ENCODE measurements around the gene EPG5. TPM values are rescaled to one million over a fixed set of nuclear protein-coding genes. Genes with fewer than 3 reads are reported as not detected.
A peak's percentile ranks its signal among the peaks of the same experiment; 100 is the strongest.
"Not testable (repeated sequence)": the region's sequence is repeated elsewhere in the genome, so short reads cannot be mapped to it uniquely, and the experiment has no call there.

The EPG5 gene
- total RNA-seq, 1 donor: 94.8 TPM

GRCh38 chr18:45829855-45830254 is 137.3 kb downstream of the EPG5 start:
- H3K79me2 ChIP-seq (ENCODE audit: insufficient read depth, low read length): no peaks in the 10 kb centered on the region
- TF ChIP-seq CTCF (IDR thresholded peaks at IDR 0.05; ENCODE audit: extremely low read depth, low read depth, low read length): no peak
- no peak for DNase-seq (ENCODE audit: insufficient read length, low spot score, missing footprints)
- H3K27ac ChIP-seq (ENCODE audit: low read depth, low read length): no peak overlapping the region
- no peak overlapping the region for H3K4me3 ChIP-seq (ENCODE audit: insufficient read depth, low read length)
- H3K4me1 ChIP-seq (ENCODE audit: insufficient read depth, low read length): peaks cover 34% of the 10 kb centered on the region
- no peak overlapping the region for H2AFZ ChIP-seq (ENCODE audit: low read length)
- H3K9me3 ChIP-seq (ENCODE audit: low read depth, low read length): no peaks in the 10 kb centered on the region
- no peaks in the 10 kb centered on the region for H3K36me3 ChIP-seq (ENCODE audit: insufficient read depth, low read length)
- no peak overlapping the region for H3K4me2 ChIP-seq (ENCODE audit: insufficient read depth, low read length)
- no peaks in the 10 kb centered on the region for H3K27me3 ChIP-seq (ENCODE audit: insufficient read depth, low read length)
- H4K20me1 ChIP-seq (ENCODE audit: insufficient read depth, low read length): no peaks in the 10 kb centered on the region

GRCh38 chr18:45828917-45829811 is 138.0 kb downstream of the EPG5 start:
- Histone ChIP-seq H3K79me2 (ENCODE audit: insufficient read depth, low read length) (no peaks in the 10 kb centered on the region), H3K4me1 (ENCODE audit: insufficient read depth, low read length) (peaks cover 27% of the 10 kb centered on the region), H3K27ac (ENCODE audit: low read depth, low read length) (peak overlapping the region; percentile 94), H3K9me3 (ENCODE audit: low read depth, low read length) (no peaks in the 10 kb centered on the region), H3K36me3 (ENCODE audit: insufficient read depth, low read length) (no peaks in the 10 kb centered on the region), H3K27me3 (ENCODE audit: insufficient read depth, low read length) (no peaks in the 10 kb centered on the region), H4K20me1 (ENCODE audit: insufficient read depth, low read length) (no peaks in the 10 kb centered on the region), H3K4me3 (ENCODE audit: insufficient read depth, low read length) (no peak overlapping the region), H2AFZ (ENCODE audit: low read length) (peak overlapping the region; percentile 59), H3K4me2 (ENCODE audit: insufficient read depth, low read length) (no peak overlapping the region)
- no peak for DNase-seq (ENCODE audit: insufficient read length, low spot score, missing footprints)
- no peak for TF ChIP-seq CTCF (IDR thresholded peaks at IDR 0.05; ENCODE audit: extremely low read depth, low read depth, low read length)

- not testable (repeated sequence) for H3K79me2 ChIP-seq (ENCODE audit: insufficient read depth, low read length); H3K27ac ChIP-seq (ENCODE audit: low read depth, low read length)
These were observed 140.4 kb downstream of the EPG5 start for GRCh38 chr18:45826716-45827115.

GRCh38 chr18:45826084-45826483 is 141.0 kb downstream of the EPG5 start:
- no peaks in the 10 kb centered on the region for H3K9me3 ChIP-seq (ENCODE audit: low read depth, low read length)
- DNase-seq (ENCODE audit: insufficient read length, low spot score, missing footprints): no peak
- no peaks in the 10 kb centered on the region for H3K79me2 ChIP-seq (ENCODE audit: insufficient read depth, low read length)
- no peaks in the 10 kb centered on the region for H4K20me1 ChIP-seq (ENCODE audit: insufficient read depth, low read length)
- H3K36me3 ChIP-seq (ENCODE audit: insufficient read depth, low read length): no peaks in the 10 kb centered on the region
- no peak overlapping the region for H2AFZ ChIP-seq (ENCODE audit: low read length)
- peaks cover 27% of the 10 kb centered on the region for H3K4me1 ChIP-seq (ENCODE audit: insufficient read depth, low read length)
- no peaks in the 10 kb centered on the region for H3K27me3 ChIP-seq (ENCODE audit: insufficient read depth, low read length)
- TF ChIP-seq CTCF (IDR thresholded peaks at IDR 0.05; ENCODE audit: extremely low read depth, low read depth, low read length): no peak
- H3K4me2 ChIP-seq (ENCODE audit: insufficient read depth, low read length): no peak overlapping the region
- no peak overlapping the region for H3K4me3 ChIP-seq (ENCODE audit: insufficient read depth, low read length)
- H3K27ac ChIP-seq (ENCODE audit: low read depth, low read length): no peak overlapping the region

More at GRCh38 chr18:45826716-45827115, 140.4 kb downstream of the EPG5 start:
- H3K4me1 ChIP-seq (ENCODE audit: insufficient read depth, low read length): peaks cover 27% of the 10 kb centered on the region
- not testable (repeated sequence) for H3K4me2 ChIP-seq (ENCODE audit: insufficient read depth, low read length); H2AFZ ChIP-seq (ENCODE audit: low read length); H3K36me3 ChIP-seq (ENCODE audit: insufficient read depth, low read length); H4K20me1 ChIP-seq (ENCODE audit: insufficient read depth, low read length); H3K27me3 ChIP-seq (ENCODE audit: insufficient read depth, low read length); H3K4me3 ChIP-seq (ENCODE audit: insufficient read depth, low read length); H3K9me3 ChIP-seq (ENCODE audit: low read depth, low read length); DNase-seq (ENCODE audit: insufficient read length, low spot score, missing footprints)
